ENCODE data around the gene TOMT. TPM values are rescaled to one million over a fixed set of nuclear protein-coding genes. Genes with fewer than 3 reads are reported as not detected.
"Not testable (repeated sequence)": the region's sequence is repeated elsewhere in the genome, so short reads cannot be mapped to it uniquely, and the experiment has no call there.

TOMT gene
- total and polyA plus RNA-seq, 2 experiments from 2014 or later = not detected

GRCh38 chr11:72141066-72141465 is 35.3 kb downstream of the TOMT start:
- Histone ChIP-seq H3K27me3 (no peaks in the 10 kb centered on the region), H3K4me1 (ENCODE audit: low read depth) (no peaks in the 10 kb centered on the region), H3K9me3 (ENCODE audit: low read depth) (no peaks in the 10 kb centered on the region), H3K27ac (no peak overlapping the region), H3K36me3 (no peaks in the 10 kb centered on the region), H3K4me3 (no peak overlapping the region)
- TF ChIP-seq CTCF (IDR thresholded peaks at IDR 0.05; ENCODE audit: low read depth, low read length) = no peak
- peak in 1 of 2 donors; percentile 67 for DNase-seq (ENCODE audit: low read depth in 1 of 2, low spot score in 1 of 2)

DNA sequence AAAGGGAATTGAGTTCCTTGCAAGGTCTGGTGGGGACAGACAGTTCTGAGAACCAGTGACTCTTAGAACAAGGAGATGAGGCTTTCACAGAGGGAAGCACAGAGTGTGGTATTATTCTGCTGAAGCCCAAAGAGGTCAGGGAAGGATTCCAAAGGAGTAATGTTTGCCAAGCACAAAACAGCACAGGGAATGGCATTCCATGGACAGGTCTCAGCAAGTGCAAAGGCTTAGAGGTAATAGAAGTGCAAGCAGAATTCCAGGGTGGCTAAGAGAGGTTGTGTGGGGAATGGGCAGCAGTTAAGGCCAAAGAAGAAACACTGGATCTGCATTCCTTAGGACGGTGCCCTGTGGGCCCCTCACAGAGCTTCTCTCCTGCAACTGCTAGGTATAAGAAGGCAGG is 36.4 kb downstream of the TOMT start:
- not testable (repeated sequence) for H3K4me1 ChIP-seq (ENCODE audit: low read depth); H3K27ac ChIP-seq; DNase-seq (ENCODE audit: low read depth in 1 of 2, low spot score in 1 of 2); H3K27me3 ChIP-seq; H3K4me3 ChIP-seq; H3K36me3 ChIP-seq; H3K9me3 ChIP-seq (ENCODE audit: low read depth)

- not testable (repeated sequence) for H3K36me3 ChIP-seq; DNase-seq (ENCODE audit: low read depth in 1 of 2, low spot score in 1 of 2); H3K9me3 ChIP-seq (ENCODE audit: low read depth); H3K27me3 ChIP-seq; H3K4me1 ChIP-seq (ENCODE audit: low read depth); H3K27ac ChIP-seq; H3K4me3 ChIP-seq
Observed at GRCh38 chr11:72142543-72142942, 36.8 kb downstream of the TOMT start.

- H3K27me3 ChIP-seq = no peaks in the 10 kb centered on the region
- TF ChIP-seq CTCF (IDR thresholded peaks at IDR 0.05; ENCODE audit: low read depth, low read length) = no peak
- no peaks in the 10 kb centered on the region for H3K36me3 ChIP-seq
- H3K9me3 ChIP-seq (ENCODE audit: low read depth) = no peaks in the 10 kb centered on the region
- no peak overlapping the region for H3K4me3 ChIP-seq
- H3K27ac ChIP-seq = no peak overlapping the region
- peak in 1 of 2 donors; percentile 36 for DNase-seq (ENCODE audit: low read depth in 1 of 2, low spot score in 1 of 2)
- H3K4me1 ChIP-seq (ENCODE audit: low read depth) = no peaks in the 10 kb centered on the region
Observed at GRCh38 chr11:72144807-72145565, 39.3 kb downstream of the TOMT start.

DNA sequence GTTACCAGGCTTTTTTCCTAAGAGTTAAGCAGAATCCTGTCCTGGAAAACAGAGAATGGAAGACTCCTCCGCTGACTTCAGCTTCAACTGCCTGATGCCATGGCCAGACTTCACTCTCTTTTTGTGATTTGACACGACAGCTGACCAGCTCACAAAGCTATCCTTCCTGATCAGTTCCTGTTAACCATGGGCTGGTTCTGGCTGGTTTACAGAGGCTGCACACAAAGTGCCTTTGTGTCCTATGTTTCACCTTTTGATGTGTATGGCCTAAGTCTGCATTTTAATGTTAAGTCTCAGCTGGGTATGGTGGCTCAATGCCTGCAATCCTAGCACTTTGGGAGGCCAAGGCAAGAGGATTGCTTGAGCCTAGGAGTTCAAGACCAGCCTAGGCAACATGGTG is 40.9 kb downstream of the TOMT start:
- no peaks in the 10 kb centered on the region for H3K4me1 ChIP-seq (ENCODE audit: low read depth)
- H3K27me3 ChIP-seq = no peaks in the 10 kb centered on the region
- no peaks in the 10 kb centered on the region for H3K36me3 ChIP-seq
- no peak overlapping the region for H3K27ac ChIP-seq
- DNase-seq (ENCODE audit: low read depth in 1 of 2, low spot score in 1 of 2) = no peak
- H3K9me3 ChIP-seq (ENCODE audit: low read depth) = no peaks in the 10 kb centered on the region
- TF ChIP-seq CTCF (IDR thresholded peaks at IDR 0.05; ENCODE audit: low read depth, low read length) = no peak
- H3K4me3 ChIP-seq = no peak overlapping the region

- no peak for TF ChIP-seq CTCF (IDR thresholded peaks at IDR 0.05; ENCODE audit: low read depth, low read length)
- no peaks in the 10 kb centered on the region for H3K9me3 ChIP-seq (ENCODE audit: low read depth)
- no peak overlapping the region for H3K4me3 ChIP-seq
Observed at GRCh38 chr11:72150882-72151281, 45.2 kb downstream of the TOMT start.

GRCh38 chr11:72153874-72154273 is 48.1 kb downstream of the TOMT start:
- not testable (repeated sequence) for H3K4me3 ChIP-seq, H3K27ac ChIP-seq

More at GRCh38 chr11:72150882-72151281, 45.2 kb downstream of the TOMT start:
- H3K36me3 ChIP-seq = no peaks in the 10 kb centered on the region
- H3K27ac ChIP-seq = no peak overlapping the region
- no peaks in the 10 kb centered on the region for H3K27me3 ChIP-seq
- DNase-seq (ENCODE audit: low read depth in 1 of 2, low spot score in 1 of 2) = no peak
- no peaks in the 10 kb centered on the region for H3K4me1 ChIP-seq (ENCODE audit: low read depth)

More at GRCh38 chr11:72153874-72154273, 48.1 kb downstream of the TOMT start:
- H3K9me3 ChIP-seq (ENCODE audit: low read depth); H3K4me1 ChIP-seq (ENCODE audit: low read depth); DNase-seq (ENCODE audit: low read depth in 1 of 2, low spot score in 1 of 2); H3K36me3 ChIP-seq; H3K27me3 ChIP-seq: not testable (repeated sequence)

All from cardiac muscle cell (in vitro differentiated cells and primary cell).